C4-2B (cell line): Measurements from ENCODE around the gene INPP4A.

ENCODE experiments used
- CTCF ChIP-seq: fragments of 450-650 bp; conservative IDR thresholded peaks from 2 replicates; pipeline ENCODE4 v1.5.1; 2017; ENCODE audit warnings: mild to moderate bottlenecking
- ZFX ChIP-seq: fragments of 450-650 bp; IDR thresholded peaks from 2 replicates; pipeline ENCODE4 v1.6.1; 2017

GRCh38 chr2:98510322-98510662 lies 65.6 kb downstream of the INPP4A start:
- TF ChIP-seq CTCF, result no peak
- TF ChIP-seq ZFX, result no peak
